ENCODE measurements around the gene TENM4. TPM values are rescaled to one million over a fixed set of nuclear protein-coding genes. Genes with fewer than 3 reads are reported as not detected.

TENM4 gene
- total RNA-seq, 1 experiment from 2014 or later, result 25.0 TPM

DNA sequence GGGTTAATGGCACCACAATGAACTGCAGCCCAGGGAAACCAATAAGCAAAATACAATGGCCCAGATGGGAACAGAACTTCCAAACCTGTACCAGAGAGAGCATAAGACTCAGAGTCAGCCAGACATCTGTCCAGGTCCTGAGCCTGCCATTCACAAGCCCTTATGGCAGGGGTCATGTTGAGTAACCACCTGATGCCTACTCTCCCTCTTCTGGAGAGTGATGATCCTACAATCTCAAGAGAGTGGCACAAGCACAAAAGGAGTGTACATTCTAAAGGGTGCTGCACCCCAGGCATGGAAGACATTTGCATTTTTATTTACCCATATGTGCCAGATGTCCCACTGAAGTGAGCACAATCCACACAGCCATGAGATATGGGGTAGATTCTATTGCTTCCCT lies 10.6 kb downstream of the TENM4 start:
- ATAC-seq, result peak; percentile 53

DNA sequence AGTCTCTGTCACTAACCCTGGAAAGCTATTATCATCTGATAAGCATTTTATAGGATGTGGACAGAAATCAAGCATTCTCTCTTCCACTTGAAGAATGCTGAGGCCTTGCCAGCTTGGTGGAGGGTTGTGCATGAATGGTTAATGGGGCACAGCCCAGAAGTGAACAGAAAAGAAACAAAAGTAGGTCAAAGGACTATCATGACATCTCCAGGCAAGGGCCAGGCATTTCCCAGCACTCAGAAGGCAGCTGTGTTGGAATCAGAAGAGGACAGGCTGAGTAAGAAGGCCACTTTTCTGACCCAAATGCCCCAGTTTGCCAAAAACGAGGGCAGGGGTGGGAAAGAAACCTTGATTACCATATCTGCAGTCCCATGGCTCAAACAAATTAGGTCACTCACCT lies 12.4 kb downstream of the TENM4 start:
- CTCF ChIA-PET, result interaction anchor here (1.4 kb wide), 1 partner anchor 28 kb away, joined by 10 read pairs; no protein-coding TSS in a partner anchor
- peaks cover 31% of the 10 kb centered on the region for H3K27me3 Mint-ChIP-seq (ENCODE audit: low read depth)
- H3K4me1 Mint-ChIP-seq, result peaks cover 46% of the 10 kb centered on the region
- H3K36me3 Mint-ChIP-seq, result no peaks in the 10 kb centered on the region
- POLR2A ChIA-PET, result no interaction called here
- H3K9me3 Mint-ChIP-seq, result no peaks in the 10 kb centered on the region
- H3K27ac Mint-ChIP-seq, result no peak overlapping the region
- H3K4me3 Mint-ChIP-seq, result no peak overlapping the region
- ATAC-seq (no peak), DNase-seq (ENCODE audit: low spot score) (no peak)
- TF ChIP-seq, protein P1, sequence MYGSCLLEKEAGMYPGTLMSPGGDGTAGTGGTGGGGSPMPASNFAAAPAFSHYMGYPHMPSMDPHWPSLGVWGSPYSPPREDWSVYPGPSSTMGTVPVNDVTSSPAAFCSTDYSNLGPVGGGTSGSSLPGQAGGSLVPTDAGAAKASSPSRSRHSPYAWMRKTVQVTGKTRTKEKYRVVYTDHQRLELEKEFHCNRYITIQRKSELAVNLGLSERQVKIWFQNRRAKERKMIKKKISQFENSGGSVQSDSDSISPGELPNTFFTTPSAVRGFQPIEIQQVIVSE (CRISPR knock-in tag; IDR thresholded peaks at IDR 0.05; ENCODE audit: borderline replicate concordance), result no peak
- TF ChIP-seq TEAD4 (CRISPR knock-in tag; IDR thresholded peaks at IDR 0.05) (no peak), RORB (CRISPR knock-in tag; IDR thresholded peaks at IDR 0.05) (no peak), CREB1 (CRISPR knock-in tag; IDR thresholded peaks at IDR 0.05) (no peak), CBFB (CRISPR knock-in tag; IDR thresholded peaks at IDR 0.05; ENCODE audit: low read depth) (no peak), ZNF121 (CRISPR knock-in tag; IDR thresholded peaks at IDR 0.05) (no peak), SOX15 (CRISPR knock-in tag; IDR thresholded peaks at IDR 0.05) (no peak)
- TF ChIP-seq, protein P2, sequence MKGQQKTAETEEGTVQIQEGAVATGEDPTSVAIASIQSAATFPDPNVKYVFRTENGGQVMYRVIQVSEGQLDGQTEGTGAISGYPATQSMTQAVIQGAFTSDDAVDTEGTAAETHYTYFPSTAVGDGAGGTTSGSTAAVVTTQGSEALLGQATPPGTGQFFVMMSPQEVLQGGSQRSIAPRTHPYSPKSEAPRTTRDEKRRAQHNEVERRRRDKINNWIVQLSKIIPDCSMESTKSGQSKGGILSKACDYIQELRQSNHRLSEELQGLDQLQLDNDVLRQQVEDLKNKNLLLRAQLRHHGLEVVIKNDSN (CRISPR knock-in tag; IDR thresholded peaks at IDR 0.05), result no peak
- TF ChIP-seq, protein P3, sequence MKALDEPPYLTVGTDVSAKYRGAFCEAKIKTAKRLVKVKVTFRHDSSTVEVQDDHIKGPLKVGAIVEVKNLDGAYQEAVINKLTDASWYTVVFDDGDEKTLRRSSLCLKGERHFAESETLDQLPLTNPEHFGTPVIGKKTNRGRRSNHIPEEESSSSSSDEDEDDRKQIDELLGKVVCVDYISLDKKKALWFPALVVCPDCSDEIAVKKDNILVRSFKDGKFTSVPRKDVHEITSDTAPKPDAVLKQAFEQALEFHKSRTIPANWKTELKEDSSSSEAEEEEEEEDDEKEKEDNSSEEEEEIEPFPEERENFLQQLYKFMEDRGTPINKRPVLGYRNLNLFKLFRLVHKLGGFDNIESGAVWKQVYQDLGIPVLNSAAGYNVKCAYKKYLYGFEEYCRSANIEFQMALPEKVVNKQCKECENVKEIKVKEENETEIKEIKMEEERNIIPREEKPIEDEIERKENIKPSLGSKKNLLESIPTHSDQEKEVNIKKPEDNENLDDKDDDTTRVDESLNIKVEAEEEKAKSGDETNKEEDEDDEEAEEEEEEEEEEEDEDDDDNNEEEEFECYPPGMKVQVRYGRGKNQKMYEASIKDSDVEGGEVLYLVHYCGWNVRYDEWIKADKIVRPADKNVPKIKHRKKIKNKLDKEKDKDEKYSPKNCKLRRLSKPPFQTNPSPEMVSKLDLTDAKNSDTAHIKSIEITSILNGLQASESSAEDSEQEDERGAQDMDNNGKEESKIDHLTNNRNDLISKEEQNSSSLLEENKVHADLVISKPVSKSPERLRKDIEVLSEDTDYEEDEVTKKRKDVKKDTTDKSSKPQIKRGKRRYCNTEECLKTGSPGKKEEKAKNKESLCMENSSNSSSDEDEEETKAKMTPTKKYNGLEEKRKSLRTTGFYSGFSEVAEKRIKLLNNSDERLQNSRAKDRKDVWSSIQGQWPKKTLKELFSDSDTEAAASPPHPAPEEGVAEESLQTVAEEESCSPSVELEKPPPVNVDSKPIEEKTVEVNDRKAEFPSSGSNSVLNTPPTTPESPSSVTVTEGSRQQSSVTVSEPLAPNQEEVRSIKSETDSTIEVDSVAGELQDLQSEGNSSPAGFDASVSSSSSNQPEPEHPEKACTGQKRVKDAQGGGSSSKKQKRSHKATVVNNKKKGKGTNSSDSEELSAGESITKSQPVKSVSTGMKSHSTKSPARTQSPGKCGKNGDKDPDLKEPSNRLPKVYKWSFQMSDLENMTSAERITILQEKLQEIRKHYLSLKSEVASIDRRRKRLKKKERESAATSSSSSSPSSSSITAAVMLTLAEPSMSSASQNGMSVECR (CRISPR knock-in tag; IDR thresholded peaks at IDR 0.05; ENCODE audit: borderline replicate concordance), result no peak
- TF ChIP-seq, protein P4, sequence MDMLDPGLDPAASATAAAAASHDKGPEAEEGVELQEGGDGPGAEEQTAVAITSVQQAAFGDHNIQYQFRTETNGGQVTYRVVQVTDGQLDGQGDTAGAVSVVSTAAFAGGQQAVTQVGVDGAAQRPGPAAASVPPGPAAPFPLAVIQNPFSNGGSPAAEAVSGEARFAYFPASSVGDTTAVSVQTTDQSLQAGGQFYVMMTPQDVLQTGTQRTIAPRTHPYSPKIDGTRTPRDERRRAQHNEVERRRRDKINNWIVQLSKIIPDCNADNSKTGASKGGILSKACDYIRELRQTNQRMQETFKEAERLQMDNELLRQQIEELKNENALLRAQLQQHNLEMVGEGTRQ (CRISPR knock-in tag; IDR thresholded peaks at IDR 0.05), result no peak
- TF ChIP-seq, protein P5, sequence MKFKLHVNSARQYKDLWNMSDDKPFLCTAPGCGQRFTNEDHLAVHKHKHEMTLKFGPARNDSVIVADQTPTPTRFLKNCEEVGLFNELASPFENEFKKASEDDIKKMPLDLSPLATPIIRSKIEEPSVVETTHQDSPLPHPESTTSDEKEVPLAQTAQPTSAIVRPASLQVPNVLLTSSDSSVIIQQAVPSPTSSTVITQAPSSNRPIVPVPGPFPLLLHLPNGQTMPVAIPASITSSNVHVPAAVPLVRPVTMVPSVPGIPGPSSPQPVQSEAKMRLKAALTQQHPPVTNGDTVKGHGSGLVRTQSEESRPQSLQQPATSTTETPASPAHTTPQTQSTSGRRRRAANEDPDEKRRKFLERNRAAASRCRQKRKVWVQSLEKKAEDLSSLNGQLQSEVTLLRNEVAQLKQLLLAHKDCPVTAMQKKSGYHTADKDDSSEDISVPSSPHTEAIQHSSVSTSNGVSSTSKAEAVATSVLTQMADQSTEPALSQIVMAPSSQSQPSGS (CRISPR knock-in tag; IDR thresholded peaks at IDR 0.05; ENCODE audit: borderline replicate concordance, low read depth), result no peak

More for the DNA sequence above, 10.6 kb downstream of the TENM4 start:
- POLR2A ChIA-PET, result interaction anchor here (0.8 kb wide), 1 partner anchor 16 kb away, joined by 3 read pairs; no protein-coding TSS in a partner anchor
- H3K27ac Mint-ChIP-seq, result no peak overlapping the region
- DNase-seq (ENCODE audit: low spot score), result no peak
- CTCF ChIA-PET, result interaction anchor here (0.7 kb wide), 1 partner anchor 125 kb away, joined by 3 read pairs; no protein-coding TSS in a partner anchor
- no peaks in the 10 kb centered on the region for H3K36me3 Mint-ChIP-seq
- H3K9me3 Mint-ChIP-seq, result no peaks in the 10 kb centered on the region
- no peak overlapping the region for H3K4me3 Mint-ChIP-seq
- peaks cover 50% of the 10 kb centered on the region for H3K27me3 Mint-ChIP-seq (ENCODE audit: low read depth)
- TF ChIP-seq, protein P6, sequence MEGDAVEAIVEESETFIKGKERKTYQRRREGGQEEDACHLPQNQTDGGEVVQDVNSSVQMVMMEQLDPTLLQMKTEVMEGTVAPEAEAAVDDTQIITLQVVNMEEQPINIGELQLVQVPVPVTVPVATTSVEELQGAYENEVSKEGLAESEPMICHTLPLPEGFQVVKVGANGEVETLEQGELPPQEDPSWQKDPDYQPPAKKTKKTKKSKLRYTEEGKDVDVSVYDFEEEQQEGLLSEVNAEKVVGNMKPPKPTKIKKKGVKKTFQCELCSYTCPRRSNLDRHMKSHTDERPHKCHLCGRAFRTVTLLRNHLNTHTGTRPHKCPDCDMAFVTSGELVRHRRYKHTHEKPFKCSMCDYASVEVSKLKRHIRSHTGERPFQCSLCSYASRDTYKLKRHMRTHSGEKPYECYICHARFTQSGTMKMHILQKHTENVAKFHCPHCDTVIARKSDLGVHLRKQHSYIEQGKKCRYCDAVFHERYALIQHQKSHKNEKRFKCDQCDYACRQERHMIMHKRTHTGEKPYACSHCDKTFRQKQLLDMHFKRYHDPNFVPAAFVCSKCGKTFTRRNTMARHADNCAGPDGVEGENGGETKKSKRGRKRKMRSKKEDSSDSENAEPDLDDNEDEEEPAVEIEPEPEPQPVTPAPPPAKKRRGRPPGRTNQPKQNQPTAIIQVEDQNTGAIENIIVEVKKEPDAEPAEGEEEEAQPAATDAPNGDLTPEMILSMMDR (IDR thresholded peaks at IDR 0.05), result no peak
- peaks cover 57% of the 10 kb centered on the region for H3K4me1 Mint-ChIP-seq

Measured in WTC11 (cell line).